SK-N-MC (cell line): ENCODE measurements around the gene IQGAP3.

Experiments used
- EZH2 ChIP-seq: fragments of 200-600 bp; sonication (generic); IDR thresholded peaks from one replicate; pipeline ENCODE4 v1.6.1; 2017; ENCODE audit warnings: antibody characterized with exemption
- FOXP2 ChIP-seq: optimal IDR thresholded peaks from 2 replicates; pipeline ENCODE3; 2011; ENCODE audit warnings: mild to moderate bottlenecking, moderate library complexity; ENCODE audit not compliant: insufficient read depth; ENCODE audit errors: extremely low read length, control extremely low read depth
- POLR2AphosphoS5 ChIP-seq: IDR thresholded peaks from 2 replicates; pipeline ENCODE4 v1.6.1; 2012; ENCODE audit warnings: mild to moderate bottlenecking, low read depth, low read length, borderline replicate concordance

- TF ChIP-seq EZH2, result no peak
- no peak for TF ChIP-seq POLR2AphosphoS5
- no peak for TF ChIP-seq FOXP2
Observed at GRCh38 chr1:156593661-156593989, 21.3 kb upstream of the IQGAP3 start.
